GM12872 (cell line): ENCODE results near the gene HFM1.
A peak's percentile ranks its signal among the peaks of the same experiment; 100 is the strongest.

Experiments
- TF ChIP-seq, protein P1 (sequence below): IDR thresholded peaks from 3 replicates; pipeline ENCODE4 v1.5.1; 2011; ENCODE audit warnings: low read depth, mild to moderate bottlenecking, low read length, moderate library complexity; ENCODE audit not compliant: insufficient read depth

The HFM1 gene

DNA sequence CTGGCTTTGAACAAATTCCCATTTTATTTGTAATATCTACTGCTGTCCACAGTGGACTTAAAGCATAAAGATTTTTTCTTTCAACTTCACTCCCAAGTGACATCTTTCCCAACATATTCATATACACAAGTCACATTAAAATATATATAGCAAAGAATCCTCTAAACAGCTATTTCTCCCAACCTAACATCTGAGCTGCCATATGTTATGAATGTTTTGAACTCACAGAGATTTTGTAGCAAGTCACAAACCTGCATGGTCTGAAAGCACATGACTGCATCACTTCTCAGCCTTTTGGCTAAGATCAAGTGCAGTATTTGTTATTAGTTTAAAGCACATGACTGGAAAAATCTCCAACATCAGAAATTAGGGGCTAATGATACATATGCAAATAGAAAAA lies 7.7 kb upstream of the HFM1 start:
- TF ChIP-seq, protein P1, sequence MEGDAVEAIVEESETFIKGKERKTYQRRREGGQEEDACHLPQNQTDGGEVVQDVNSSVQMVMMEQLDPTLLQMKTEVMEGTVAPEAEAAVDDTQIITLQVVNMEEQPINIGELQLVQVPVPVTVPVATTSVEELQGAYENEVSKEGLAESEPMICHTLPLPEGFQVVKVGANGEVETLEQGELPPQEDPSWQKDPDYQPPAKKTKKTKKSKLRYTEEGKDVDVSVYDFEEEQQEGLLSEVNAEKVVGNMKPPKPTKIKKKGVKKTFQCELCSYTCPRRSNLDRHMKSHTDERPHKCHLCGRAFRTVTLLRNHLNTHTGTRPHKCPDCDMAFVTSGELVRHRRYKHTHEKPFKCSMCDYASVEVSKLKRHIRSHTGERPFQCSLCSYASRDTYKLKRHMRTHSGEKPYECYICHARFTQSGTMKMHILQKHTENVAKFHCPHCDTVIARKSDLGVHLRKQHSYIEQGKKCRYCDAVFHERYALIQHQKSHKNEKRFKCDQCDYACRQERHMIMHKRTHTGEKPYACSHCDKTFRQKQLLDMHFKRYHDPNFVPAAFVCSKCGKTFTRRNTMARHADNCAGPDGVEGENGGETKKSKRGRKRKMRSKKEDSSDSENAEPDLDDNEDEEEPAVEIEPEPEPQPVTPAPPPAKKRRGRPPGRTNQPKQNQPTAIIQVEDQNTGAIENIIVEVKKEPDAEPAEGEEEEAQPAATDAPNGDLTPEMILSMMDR = no peak

DNA sequence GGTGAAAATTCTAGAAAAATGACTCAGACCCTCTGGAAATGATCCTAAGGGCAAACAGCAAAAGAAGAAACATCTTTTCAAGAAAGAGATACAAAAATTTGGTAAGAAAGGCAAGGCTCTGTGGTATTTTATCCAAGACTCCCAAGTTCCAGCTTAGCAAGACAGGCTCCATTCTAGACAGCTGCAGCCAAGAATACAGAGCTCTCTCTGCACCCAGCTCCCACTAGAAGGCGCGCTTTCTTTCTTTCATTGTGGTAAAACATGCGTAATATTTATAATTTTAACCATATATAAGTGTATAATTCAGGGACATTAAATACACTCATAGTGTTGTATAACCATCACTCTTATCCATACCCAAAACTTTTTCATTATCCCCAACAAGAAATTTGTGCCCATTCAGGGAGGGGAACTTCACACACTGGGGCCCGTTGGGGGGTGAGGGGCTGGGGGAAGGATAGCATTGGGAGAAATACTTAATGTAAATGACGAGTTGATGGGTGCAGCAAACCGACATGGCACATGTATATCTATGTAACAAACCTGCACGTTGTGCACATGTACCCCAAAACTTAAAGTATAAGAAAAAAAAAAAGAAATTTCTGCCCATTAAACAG lies 2.2 kb upstream of the HFM1 start:
- TF ChIP-seq, protein P1 = no peak

DNA sequence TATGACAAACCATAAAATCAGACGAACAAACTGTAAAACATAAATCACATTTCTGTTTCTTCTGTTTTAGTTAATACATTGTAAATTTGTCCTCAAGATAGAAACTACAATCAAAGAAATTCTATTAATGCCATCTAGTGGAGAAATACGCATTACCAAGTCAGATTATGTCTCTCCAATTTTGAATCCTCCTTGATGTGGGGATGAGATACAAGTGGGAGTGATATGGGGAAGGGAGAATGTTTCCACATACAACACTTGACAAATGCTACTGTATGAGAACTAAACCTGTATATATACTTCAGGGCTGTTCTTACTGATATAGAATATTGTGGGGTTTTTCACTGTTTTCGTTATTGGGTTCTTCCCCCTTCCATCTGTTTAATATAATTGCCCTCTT lies 2.6 kb downstream of the HFM1 start:
- TF ChIP-seq, protein P1 = 0 out of 3 replicates have a peak, but pooled peaks have one; percentile 23

DNA sequence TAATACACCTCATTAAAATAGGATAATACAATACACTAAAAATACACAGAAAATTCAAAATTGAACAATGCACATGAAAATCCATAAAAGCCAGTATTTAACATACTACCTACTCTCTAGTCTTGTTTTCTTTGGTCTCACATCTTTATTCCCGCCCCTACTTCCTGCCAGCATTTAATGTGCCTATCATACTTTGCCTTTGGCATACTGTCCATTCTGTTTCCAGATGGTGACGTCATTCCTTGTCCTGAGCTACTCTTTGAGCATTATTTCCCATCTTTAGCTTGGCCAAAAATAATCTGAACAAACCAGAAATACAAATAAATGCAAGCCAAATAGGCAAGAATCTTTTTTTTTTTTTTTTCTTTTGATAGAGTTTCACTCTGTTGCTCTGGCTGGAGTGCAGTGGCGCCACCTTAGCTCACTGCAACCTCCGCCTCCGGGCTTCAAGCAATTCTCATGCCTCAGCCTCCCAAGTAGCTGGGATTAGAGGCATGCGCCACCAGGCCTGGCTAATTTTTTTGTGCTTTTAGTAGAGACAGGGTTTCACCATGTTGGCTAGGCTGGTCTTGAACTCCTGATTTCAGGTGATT lies 4.4 kb downstream of the HFM1 start:
- TF ChIP-seq, protein P1 = no peak

DNA sequence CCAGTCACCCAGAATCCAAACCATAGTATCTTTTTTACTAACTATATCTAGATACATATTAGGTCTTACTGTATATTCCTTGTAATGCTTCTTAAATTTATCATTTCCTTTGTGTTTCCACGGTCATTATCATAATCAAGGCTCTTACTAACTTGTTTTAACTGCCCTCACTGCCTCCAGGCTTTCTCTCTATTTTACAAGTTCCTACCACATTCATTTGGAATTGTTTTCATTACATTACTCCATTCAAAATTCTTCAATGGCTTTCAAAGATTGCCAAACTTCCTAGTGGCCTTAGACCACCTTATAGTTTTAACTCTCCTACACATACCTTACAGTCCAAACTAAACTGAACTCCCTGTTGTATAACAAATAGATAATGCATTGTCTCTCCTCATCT lies 6.3 kb downstream of the HFM1 start:
- TF ChIP-seq, protein P1 = no peak

DNA sequence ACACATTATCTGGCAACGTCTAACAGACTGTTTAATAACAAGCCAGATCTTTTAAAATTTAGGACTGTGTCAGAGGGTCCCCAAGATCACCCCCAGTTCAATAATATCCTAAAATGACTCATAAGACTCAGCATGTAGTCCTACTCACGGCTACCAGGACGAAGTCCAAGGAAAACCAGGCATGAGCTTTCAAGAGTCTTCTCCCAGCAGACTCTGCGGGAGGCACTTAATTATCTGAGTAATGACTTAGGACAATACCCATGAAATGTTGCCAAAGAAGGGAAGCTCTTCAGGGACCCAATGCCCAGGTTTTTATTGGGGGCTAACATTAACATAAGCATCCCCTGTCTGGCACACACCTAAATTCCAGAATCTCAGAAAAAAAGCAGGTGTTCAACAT lies 7.0 kb downstream of the HFM1 start:
- TF ChIP-seq, protein P1 = no peak

DNA sequence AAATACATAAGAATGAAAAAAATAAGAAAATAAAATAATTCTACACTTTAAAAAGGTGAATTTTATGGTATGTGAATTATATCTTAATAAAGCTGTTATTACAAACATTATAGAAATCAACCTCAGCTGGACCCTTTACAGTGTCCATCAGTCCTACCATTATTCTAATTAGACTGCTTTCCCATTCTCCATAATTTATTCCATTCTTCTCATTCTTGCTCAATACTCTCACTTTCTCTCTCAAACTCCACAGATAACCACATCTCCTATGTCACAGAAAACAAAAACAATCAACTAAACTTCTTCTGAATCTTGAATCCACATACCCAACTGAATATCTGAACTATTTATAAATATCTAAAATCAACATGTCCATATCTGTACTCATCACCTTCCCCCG lies 11.6 kb downstream of the HFM1 start:
- TF ChIP-seq, protein P1 = no peak
